ENCODE measurements around the gene IL25. TPM values are rescaled to one million over a fixed set of nuclear protein-coding genes. Genes with fewer than 3 reads are reported as not detected.

The IL25 gene
- total RNA-seq, 1 donor from 2014 or later = not detected

DNA sequence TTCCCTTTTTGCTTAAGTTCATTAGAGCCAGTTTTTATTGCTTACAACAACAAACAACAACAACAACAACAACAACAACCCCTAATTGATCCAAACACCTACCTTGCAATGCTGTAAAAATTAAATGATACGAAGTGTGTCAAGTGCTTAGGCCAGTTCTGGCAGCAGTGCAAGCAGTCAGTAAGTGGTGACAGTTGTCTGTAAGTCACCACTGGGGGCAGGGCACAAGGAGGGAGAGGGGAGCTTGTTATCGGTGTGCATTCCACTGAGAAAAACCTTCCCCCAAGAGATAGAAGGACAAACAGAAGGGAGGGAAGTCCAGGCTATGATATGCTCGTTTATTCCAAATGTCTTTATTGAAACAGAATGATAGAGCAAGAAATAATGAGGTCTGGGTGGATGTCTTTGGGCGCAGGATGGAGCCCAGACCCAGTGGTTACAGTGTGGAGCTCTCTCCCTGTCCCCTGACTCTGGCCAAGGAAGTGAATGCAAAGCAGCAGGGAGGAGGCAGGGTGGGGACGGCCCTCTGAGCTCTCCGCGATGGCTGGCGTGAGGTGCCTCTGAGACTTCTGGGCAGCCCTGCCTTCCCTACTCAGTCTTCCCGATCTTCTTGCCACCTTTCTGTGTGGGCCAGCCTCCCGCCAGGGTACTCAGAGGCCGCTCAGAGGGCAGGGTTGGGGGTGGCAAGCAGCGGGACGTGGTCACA, 26.5 kb upstream of the IL25 start:
- H3K9me3 ChIP-seq = no peaks in the 10 kb centered on the region
- peak in 1 of 2 donors; percentile 38 for DNase-seq (ENCODE audit: low spot score in 2 of 2)
- H3K27me3 ChIP-seq = no peaks in the 10 kb centered on the region
- peaks cover 5 to 7% of the 10 kb centered on the region in 2 donors for H3K36me3 ChIP-seq
- no peak overlapping the region for H3K27ac ChIP-seq
- H3K4me1 ChIP-seq = no peaks in the 10 kb centered on the region
- TF ChIP-seq, protein P1, sequence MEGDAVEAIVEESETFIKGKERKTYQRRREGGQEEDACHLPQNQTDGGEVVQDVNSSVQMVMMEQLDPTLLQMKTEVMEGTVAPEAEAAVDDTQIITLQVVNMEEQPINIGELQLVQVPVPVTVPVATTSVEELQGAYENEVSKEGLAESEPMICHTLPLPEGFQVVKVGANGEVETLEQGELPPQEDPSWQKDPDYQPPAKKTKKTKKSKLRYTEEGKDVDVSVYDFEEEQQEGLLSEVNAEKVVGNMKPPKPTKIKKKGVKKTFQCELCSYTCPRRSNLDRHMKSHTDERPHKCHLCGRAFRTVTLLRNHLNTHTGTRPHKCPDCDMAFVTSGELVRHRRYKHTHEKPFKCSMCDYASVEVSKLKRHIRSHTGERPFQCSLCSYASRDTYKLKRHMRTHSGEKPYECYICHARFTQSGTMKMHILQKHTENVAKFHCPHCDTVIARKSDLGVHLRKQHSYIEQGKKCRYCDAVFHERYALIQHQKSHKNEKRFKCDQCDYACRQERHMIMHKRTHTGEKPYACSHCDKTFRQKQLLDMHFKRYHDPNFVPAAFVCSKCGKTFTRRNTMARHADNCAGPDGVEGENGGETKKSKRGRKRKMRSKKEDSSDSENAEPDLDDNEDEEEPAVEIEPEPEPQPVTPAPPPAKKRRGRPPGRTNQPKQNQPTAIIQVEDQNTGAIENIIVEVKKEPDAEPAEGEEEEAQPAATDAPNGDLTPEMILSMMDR (IDR thresholded peaks at IDR 0.05) = no peak
- no peak overlapping the region for H3K4me3 ChIP-seq
- intact Hi-C loops (cut with DNase I) = no loop called here

DNA sequence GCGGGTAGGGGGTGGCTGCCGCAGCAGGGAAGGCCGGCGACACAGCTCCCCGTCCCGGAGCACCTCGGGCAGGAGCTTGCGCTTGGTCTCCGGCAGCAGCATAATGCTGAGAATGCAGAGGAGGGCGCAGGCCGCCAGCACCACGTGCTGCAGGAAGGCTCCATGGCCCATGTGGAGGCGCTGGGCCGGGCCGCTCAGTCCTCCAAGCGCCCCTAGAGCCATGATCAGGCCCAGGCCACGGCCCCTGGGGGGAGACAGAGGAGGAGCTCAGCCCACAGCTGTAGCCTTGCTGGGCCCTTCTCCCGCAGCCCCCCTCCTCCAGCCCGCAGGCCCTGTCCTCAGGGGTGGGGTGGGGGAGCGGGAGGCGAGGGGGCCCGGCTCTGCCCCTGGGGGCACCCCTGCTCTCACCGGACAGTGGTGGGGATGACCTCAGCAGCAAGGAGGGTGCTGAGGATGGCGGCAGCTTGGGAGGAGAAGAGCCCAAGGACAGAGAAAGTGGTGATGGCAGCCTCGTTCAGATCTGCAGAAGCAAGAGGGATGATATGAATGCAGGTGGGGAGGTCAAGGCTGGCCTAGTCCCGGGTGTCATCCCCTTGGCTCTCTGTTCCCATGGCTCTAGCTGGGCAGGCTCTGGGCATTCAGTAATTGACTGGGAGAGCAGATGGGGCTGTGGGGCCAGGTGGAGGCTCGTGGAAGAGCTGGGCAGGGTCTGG, 25.8 kb upstream of the IL25 start:
- peaks cover 5 to 7% of the 10 kb centered on the region in 2 donors for H3K36me3 ChIP-seq
- H3K27ac ChIP-seq = no peak overlapping the region
- DNase-seq (ENCODE audit: low spot score in 2 of 2) = peak in 1 of 2 donors; percentile 43
- H3K4me1 ChIP-seq = peaks cover 2 to 3% of the 10 kb centered on the region in 2 donors
- H3K27me3 ChIP-seq = no peaks in the 10 kb centered on the region
- intact Hi-C loops (cut with DNase I) = no loop called here
- TF ChIP-seq, protein P1 (IDR thresholded peaks at IDR 0.05) = no peak
- no peaks in the 10 kb centered on the region for H3K9me3 ChIP-seq
- H3K4me3 ChIP-seq = no peak overlapping the region

DNA sequence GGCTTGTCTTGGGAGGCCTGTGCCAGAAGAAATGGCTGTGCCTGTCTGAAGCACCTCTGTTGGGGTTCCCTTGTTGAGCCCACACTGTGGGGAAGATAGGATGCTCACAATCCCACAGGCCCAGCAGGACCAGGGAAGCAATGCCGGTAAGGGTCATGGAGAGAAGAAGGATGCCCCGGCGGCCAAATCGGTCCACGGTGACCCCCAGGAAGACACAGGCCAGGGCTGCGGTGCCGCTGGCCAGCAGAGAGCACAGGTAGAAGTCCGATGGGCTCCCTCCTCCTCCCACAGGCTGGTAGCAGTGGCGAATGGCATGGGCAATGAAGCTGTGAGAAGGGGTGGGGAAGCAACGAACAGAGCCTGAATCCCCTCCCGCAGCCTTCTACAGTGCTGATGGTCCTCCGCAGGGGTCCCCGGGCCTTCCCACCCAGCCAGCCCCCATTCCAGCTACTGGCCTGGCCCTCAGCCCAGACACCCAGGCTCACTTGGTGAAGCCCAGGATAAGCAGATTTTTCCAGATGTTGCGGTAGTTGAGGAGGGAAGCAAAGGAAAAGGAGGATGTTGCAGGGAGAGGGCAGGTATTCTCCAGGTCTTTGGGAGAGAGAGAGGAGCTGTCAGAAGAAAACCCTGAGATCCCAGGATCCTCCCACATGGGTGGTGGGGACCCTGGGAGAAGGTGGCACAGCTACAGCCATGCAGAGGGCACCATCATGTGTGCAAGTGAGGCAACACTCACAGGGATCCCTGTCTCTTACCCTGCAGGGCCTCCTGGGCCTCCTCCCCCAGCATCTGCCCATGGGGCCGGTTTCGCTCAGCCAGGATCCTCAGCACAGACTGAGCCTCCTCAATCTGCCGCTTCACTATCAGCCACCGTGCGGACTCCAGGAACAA, 25.0 kb upstream of the IL25 start:
- H3K27me3 ChIP-seq = no peaks in the 10 kb centered on the region
- intact Hi-C loops (cut with DNase I) = no loop called here
- TF ChIP-seq, protein P1 (IDR thresholded peaks at IDR 0.05) = no peak
- H3K4me1 ChIP-seq = peaks cover 4 to 5% of the 10 kb centered on the region in 2 donors
- no peak overlapping the region for H3K27ac ChIP-seq
- H3K36me3 ChIP-seq = peaks cover 5 to 7% of the 10 kb centered on the region in 2 donors
- no peak overlapping the region for H3K4me3 ChIP-seq
- no peaks in the 10 kb centered on the region for H3K9me3 ChIP-seq
- peak in 1 of 2 donors; percentile 56 for DNase-seq (ENCODE audit: low spot score in 2 of 2)

DNA sequence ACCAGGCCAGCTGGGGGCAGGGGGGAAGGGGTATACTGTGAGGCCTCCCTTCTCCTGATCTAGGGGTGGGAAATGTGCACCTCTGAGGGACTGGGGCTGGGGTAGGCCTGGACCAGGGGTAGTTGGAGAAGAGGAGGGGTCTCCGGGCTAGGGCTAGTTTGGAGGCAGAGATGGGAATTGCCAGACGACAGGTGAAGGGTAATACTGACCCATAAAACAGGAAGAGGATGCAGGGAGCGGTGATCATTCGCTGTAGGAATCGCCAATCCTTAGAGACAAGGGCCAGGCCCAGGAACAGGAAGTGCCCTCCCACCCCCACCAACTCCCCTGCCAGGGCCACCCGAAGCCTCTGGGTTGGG, 24.3 kb upstream of the IL25 start:
- peaks cover 5 to 7% of the 10 kb centered on the region in 2 donors for H3K36me3 ChIP-seq
- H3K4me1 ChIP-seq = peaks cover 4 to 8% of the 10 kb centered on the region in 2 donors
- intact Hi-C loops (cut with DNase I) = no loop called here
- H3K27me3 ChIP-seq = no peaks in the 10 kb centered on the region
- TF ChIP-seq, protein P1 (IDR thresholded peaks at IDR 0.05) = no peak
- H3K9me3 ChIP-seq = no peaks in the 10 kb centered on the region
- H3K27ac ChIP-seq = no peak overlapping the region
- DNase-seq (ENCODE audit: low spot score in 2 of 2) = peak in 1 of 2 donors; percentile 37
- no peak overlapping the region for H3K4me3 ChIP-seq

DNA sequence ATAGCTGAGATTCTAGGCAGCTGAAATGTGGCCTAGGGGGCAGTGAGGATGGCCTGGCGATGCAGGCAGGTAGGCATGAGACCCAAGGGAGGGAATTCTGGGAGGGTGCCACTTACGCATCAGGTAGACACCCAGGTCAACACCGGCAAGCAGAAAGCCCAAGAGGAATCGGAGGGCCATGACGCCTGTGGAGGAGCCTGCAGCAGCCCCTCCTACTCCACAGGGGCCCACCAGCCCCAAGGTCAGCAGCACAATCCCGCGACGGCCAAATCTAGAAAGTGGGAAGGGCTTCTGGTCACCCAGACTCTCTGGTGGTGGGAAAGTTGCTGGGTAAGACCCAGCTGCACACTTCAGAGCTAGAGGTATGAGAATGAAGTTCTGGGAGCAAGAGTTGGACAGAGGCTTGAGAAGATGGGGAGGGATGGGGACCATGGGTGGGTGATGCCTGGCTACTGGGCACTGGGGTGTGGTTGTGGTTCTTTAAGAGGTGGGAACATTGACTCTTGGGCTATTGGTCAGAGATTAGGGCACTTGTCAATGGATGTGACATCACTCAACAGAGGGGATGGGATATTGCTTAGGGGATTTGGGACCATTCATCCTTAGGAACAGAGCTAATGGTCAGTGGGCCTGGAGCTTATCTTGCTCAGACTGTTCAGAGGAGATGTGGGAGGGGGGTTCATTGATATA, 23.3 kb upstream of the IL25 start:
- Histone ChIP-seq H3K27ac (no peak overlapping the region), H3K9me3 (no peaks in the 10 kb centered on the region), H3K27me3 (no peaks in the 10 kb centered on the region), H3K4me1 (peaks cover 4 to 9% of the 10 kb centered on the region in 2 donors), H3K4me3 (no peak overlapping the region), H3K36me3 (peaks cover 5 to 7% of the 10 kb centered on the region in 2 donors)
- TF ChIP-seq, protein P1 (IDR thresholded peaks at IDR 0.05) = no peak
- intact Hi-C loops (cut with DNase I) = no loop called here
- DNase-seq (ENCODE audit: low spot score in 2 of 2) = peak in 1 of 2 donors; percentile 44
